A549 (cell line): ENCODE measurements around the gene ADAMTS12. TPM values are rescaled to one million over a fixed set of nuclear protein-coding genes. Genes with fewer than 3 reads are reported as not detected.

Experiments used
- ATAC-seq, 2 experiments: fragments of 200-7000 bp in 1 of 2; fragments of >200 bp in 1 of 2; cut with Nextera tagmentation in 1 of 2; cut with Tn5 transposase in 1 of 2; 3 replicates each; pipeline versions ENCODE4 v1.8.0 to v1.9.1; 2018 to 2020; ENCODE audit warnings: mild to moderate bottlenecking in 1 of 2, moderate library complexity in 1 of 2
- CTCF ChIA-PET: fragments of 300-600 bp; sonication (Branson Sonifier 250); formaldehyde crosslinking; extraction: SDS; loops from one replicate; lab custom pipeline; 2021; ENCODE audit warnings: antibody characterized with exemption, inconsistent platforms; lab: Yijun Ruan, JAX
- POLR2A ChIA-PET: fragments of 350-600 bp; formaldehyde crosslinking; extraction: SDS; loops from one replicate; lab custom pipeline; 2021; ENCODE audit warnings: antibody characterized with exemption, inconsistent platforms; lab: Yijun Ruan, JAX
- DNase-seq, 2 experiments: peaks; one replicate each; pipeline versions ENCODE4 v3.0.0 to v3.0.0-alpha.2; 2011 to 2016; ENCODE audit warnings: low read depth in 1 of 2, low spot score in 1 of 2
- FAIRE-seq: peaks from 2 replicates; lab custom pipeline; 2011; peaks lifted over from hg19 to GRCh38; lab: Jason Lieb, UNC
- H3K27ac ChIP-seq, 2 experiments: fragments of >200 bp; sonication (Bioruptor Twin); formaldehyde crosslinking; 3 replicates each; pipeline ENCODE4 v1.5.1; 2016 to 2017
- H3K4me1 ChIP-seq: fragments of >200 bp; sonication (Bioruptor Twin); formaldehyde crosslinking; 3 replicates; pipeline ENCODE4 v1.6.1; 2016
- H3K4me2 ChIP-seq: fragments of >200 bp; sonication (Bioruptor Twin); formaldehyde crosslinking; 3 replicates; pipeline ENCODE4 v1.6.1; 2016
- H3K4me3 ChIP-seq: fragments of >200 bp; sonication (Bioruptor Twin); formaldehyde crosslinking; 3 replicates; pipeline ENCODE4 v1.5.1; 2016
- H3K9me3 ChIP-seq: fragments of >200 bp; sonication (Bioruptor Twin); formaldehyde crosslinking; 3 replicates; pipeline ENCODE4 v1.6.1; 2016
- BCL3 ChIP-seq: fragments of >200 bp; sonication (Bioruptor Twin); formaldehyde crosslinking; IDR thresholded peaks from 3 replicates; pipeline ENCODE4 v1.6.1; 2016
- E2F6 ChIP-seq: IDR thresholded peaks from 2 replicates; pipeline ENCODE4 v1.6.1; 2012; ENCODE audit warnings: low read depth, borderline replicate concordance
- EHF ChIP-seq: fragments of 250-450 bp; sonication (Bioruptor Pico); IDR thresholded peaks from 2 replicates; pipeline ENCODE4 v1.5.0; 2020; ENCODE audit warnings: mild to moderate bottlenecking
- EP300 ChIP-seq, 2 experiments: fragments of >200 bp; sonication (Bioruptor Twin); formaldehyde crosslinking; IDR thresholded peaks; 2 replicates in 1 of 2; 3 replicates in 1 of 2; pipeline ENCODE4 v1.6.1; 2016 to 2017
- FOXS1 ChIP-seq: fragments of 250-450 bp; sonication (Bioruptor Pico); IDR thresholded peaks from 2 replicates; pipeline ENCODE4 v1.5.0; 2020; ENCODE audit warnings: mild to moderate bottlenecking, moderate library complexity
- GATA3 ChIP-seq: IDR thresholded peaks from 2 replicates; pipeline ENCODE4 v1.6.1; 2012; ENCODE audit warnings: borderline replicate concordance
- HOXB13 ChIP-seq: fragments of 250-450 bp; sonication (Bioruptor Pico); IDR thresholded peaks from 2 replicates; pipeline ENCODE4 v1.5.0; 2020; ENCODE audit warnings: low read depth, mild to moderate bottlenecking, moderate library complexity
- KDM1A ChIP-seq: fragments of 200-600 bp; sonication (generic); IDR thresholded peaks from 2 replicates; pipeline ENCODE4 v1.6.1; 2016; ENCODE audit warnings: low read depth, mild to moderate bottlenecking
- MAFK ChIP-seq: fragments of 450-650 bp; IDR thresholded peaks from 2 replicates; pipeline ENCODE4 v1.6.1; 2014; ENCODE audit not compliant: partially characterized antibody
- MYC ChIP-seq: IDR thresholded peaks from 2 replicates; pipeline ENCODE4 v1.6.1; 2012; ENCODE audit warnings: mild to moderate bottlenecking, inconsistent platforms, low read length, improper control_type of control experiment, borderline replicate concordance
- PBX3 ChIP-seq: IDR thresholded peaks from 2 replicates; pipeline ENCODE4 v1.6.1; 2012
- RFX5 ChIP-seq: fragments of 450-650 bp; IDR thresholded peaks from 2 replicates; pipeline ENCODE4 v1.7.1; 2014; ENCODE audit warnings: antibody characterized with exemption, mild to moderate bottlenecking, moderate library complexity
- RNF2 ChIP-seq: fragments of 200-600 bp; sonication (generic); IDR thresholded peaks from 2 replicates; pipeline ENCODE4 v1.6.1; 2016; ENCODE audit warnings: low read depth, mild to moderate bottlenecking, antibody characterized with exemption, moderate library complexity, borderline replicate concordance
- TP53 ChIP-seq: fragments of 250-450 bp; sonication (Bioruptor Pico); IDR thresholded peaks from 2 replicates; pipeline ENCODE4 v1.5.0; 2021; ENCODE audit warnings: mild to moderate bottlenecking, moderate library complexity
- ZNF302 ChIP-seq: fragments of 250-450 bp; sonication (Bioruptor Pico); IDR thresholded peaks from 2 replicates; pipeline ENCODE4 v1.9.0; 2021; ENCODE audit warnings: inconsistent platforms, mild to moderate bottlenecking, moderate library complexity
- WGBS: methylation state at CpG from one replicate; pipeline ENCODE4 v1.1.6; 2017; ENCODE audit errors: missing lambda C conversion rate; 5-methylcytosine and 5-hydroxymethylcytosine counted together
- polyA plus RNA-seq, 4 experiments: library from polyadenylated mRNA; depleted of rRNA in 3 of 4; stranded (reverse); fragments of >200 nt; fragmentation: RNase III in 1 of 4; extraction: RNeasy Plus Mini Kit Qiagen cat#74134 plus additional on column Dnase treatment in 1 of 4; gene quantifications; 2 replicates in 3 of 4; 3 replicates in 1 of 4; pipeline ENCODE4 v1.2.3, GENCODE V29; 2011 to 2017
- TF ChIP-seq, protein P1 (sequence below): fragments of >200 bp; sonication (Bioruptor Twin); formaldehyde crosslinking; IDR thresholded peaks from 3 replicates; pipeline ENCODE4 v1.5.1; 2016
- TF ChIP-seq, protein P2 (sequence below): fragments of 200-600 bp; sonication (generic); IDR thresholded peaks from 2 replicates; pipeline ENCODE4 v1.6.1; 2016; ENCODE audit warnings: antibody characterized with exemption, mild to moderate bottlenecking, moderate library complexity
- TF ChIP-seq, protein P3 (sequence below): fragments of 450-650 bp; IDR thresholded peaks from 2 replicates; pipeline ENCODE4 v1.6.1; 2014; ENCODE audit warnings: antibody characterized with exemption

ADAMTS12 gene
- polyA plus RNA-seq, 2 of the 4 experiments (the other 2 are of a cell fraction) = 4.8 to 6.8 TPM

- FAIRE-seq = no peak
These were observed 60.7 kb downstream of the ADAMTS12 start for GRCh38 chr5:33831041-33831440.

More at GRCh38 chr5:33831041-33831440, 60.7 kb downstream of the ADAMTS12 start:
- POLR2A ChIA-PET = no interaction called here
- Histone ChIP-seq H3K4me3 (no peak overlapping the region), H3K9me3 (no peaks in the 10 kb centered on the region), H3K4me2 (no peak overlapping the region), H3K4me1 (peaks cover 19% of the 10 kb centered on the region), H3K27ac (no peak overlapping the region)
- CTCF ChIA-PET = interaction anchor here (1.0 kb wide), 1 partner anchor 139 kb away, joined by 3 read pairs; no protein-coding TSS in a partner anchor
- no peak for ATAC-seq
- DNase-seq = no peak
- TF ChIP-seq RNF2 = no peak
- TF ChIP-seq EP300 (IDR thresholded peaks at IDR 0.05) = no peak
- no peak for TF ChIP-seq ZNF302 (CRISPR knock-in tag)
- TF ChIP-seq FOXS1 = no peak
- no peak for TF ChIP-seq BCL3
- TF ChIP-seq MAFK = no peak
- TF ChIP-seq, protein P1, sequence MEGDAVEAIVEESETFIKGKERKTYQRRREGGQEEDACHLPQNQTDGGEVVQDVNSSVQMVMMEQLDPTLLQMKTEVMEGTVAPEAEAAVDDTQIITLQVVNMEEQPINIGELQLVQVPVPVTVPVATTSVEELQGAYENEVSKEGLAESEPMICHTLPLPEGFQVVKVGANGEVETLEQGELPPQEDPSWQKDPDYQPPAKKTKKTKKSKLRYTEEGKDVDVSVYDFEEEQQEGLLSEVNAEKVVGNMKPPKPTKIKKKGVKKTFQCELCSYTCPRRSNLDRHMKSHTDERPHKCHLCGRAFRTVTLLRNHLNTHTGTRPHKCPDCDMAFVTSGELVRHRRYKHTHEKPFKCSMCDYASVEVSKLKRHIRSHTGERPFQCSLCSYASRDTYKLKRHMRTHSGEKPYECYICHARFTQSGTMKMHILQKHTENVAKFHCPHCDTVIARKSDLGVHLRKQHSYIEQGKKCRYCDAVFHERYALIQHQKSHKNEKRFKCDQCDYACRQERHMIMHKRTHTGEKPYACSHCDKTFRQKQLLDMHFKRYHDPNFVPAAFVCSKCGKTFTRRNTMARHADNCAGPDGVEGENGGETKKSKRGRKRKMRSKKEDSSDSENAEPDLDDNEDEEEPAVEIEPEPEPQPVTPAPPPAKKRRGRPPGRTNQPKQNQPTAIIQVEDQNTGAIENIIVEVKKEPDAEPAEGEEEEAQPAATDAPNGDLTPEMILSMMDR = no peak
- TF ChIP-seq, protein P2, sequence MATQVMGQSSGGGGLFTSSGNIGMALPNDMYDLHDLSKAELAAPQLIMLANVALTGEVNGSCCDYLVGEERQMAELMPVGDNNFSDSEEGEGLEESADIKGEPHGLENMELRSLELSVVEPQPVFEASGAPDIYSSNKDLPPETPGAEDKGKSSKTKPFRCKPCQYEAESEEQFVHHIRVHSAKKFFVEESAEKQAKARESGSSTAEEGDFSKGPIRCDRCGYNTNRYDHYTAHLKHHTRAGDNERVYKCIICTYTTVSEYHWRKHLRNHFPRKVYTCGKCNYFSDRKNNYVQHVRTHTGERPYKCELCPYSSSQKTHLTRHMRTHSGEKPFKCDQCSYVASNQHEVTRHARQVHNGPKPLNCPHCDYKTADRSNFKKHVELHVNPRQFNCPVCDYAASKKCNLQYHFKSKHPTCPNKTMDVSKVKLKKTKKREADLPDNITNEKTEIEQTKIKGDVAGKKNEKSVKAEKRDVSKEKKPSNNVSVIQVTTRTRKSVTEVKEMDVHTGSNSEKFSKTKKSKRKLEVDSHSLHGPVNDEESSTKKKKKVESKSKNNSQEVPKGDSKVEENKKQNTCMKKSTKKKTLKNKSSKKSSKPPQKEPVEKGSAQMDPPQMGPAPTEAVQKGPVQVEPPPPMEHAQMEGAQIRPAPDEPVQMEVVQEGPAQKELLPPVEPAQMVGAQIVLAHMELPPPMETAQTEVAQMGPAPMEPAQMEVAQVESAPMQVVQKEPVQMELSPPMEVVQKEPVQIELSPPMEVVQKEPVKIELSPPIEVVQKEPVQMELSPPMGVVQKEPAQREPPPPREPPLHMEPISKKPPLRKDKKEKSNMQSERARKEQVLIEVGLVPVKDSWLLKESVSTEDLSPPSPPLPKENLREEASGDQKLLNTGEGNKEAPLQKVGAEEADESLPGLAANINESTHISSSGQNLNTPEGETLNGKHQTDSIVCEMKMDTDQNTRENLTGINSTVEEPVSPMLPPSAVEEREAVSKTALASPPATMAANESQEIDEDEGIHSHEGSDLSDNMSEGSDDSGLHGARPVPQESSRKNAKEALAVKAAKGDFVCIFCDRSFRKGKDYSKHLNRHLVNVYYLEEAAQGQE = no peak
- no peak for TF ChIP-seq HOXB13 (CRISPR knock-in tag)
- no peak for TF ChIP-seq RFX5
- no peak for TF ChIP-seq PBX3
- TF ChIP-seq EHF = no peak
- no peak for TF ChIP-seq TP53 (CRISPR knock-in tag)
- no peak for TF ChIP-seq E2F6
- TF ChIP-seq MYC = no peak
- TF ChIP-seq, protein P3, sequence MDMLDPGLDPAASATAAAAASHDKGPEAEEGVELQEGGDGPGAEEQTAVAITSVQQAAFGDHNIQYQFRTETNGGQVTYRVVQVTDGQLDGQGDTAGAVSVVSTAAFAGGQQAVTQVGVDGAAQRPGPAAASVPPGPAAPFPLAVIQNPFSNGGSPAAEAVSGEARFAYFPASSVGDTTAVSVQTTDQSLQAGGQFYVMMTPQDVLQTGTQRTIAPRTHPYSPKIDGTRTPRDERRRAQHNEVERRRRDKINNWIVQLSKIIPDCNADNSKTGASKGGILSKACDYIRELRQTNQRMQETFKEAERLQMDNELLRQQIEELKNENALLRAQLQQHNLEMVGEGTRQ = no peak
- no peak for TF ChIP-seq KDM1A
- no peak for TF ChIP-seq GATA3
- WGBS = 63% methylated on average over 1 of the region's 1 CpG
